A204.1 (cell line): ENCODE data around the gene CDC5L.
A peak's percentile ranks its signal among the peaks of the same experiment; 100 is the strongest.
"Not testable (repeated sequence)": the region's sequence is repeated elsewhere in the genome, so short reads cannot be mapped to it uniquely, and the experiment has no call there.

ENCODE experiments used
- FAIRE-seq: peaks from 2 replicates; lab custom pipeline; 2012; peaks lifted over from hg19 to GRCh38; lab: Jason Lieb, UNC

The CDC5L gene

DNA sequence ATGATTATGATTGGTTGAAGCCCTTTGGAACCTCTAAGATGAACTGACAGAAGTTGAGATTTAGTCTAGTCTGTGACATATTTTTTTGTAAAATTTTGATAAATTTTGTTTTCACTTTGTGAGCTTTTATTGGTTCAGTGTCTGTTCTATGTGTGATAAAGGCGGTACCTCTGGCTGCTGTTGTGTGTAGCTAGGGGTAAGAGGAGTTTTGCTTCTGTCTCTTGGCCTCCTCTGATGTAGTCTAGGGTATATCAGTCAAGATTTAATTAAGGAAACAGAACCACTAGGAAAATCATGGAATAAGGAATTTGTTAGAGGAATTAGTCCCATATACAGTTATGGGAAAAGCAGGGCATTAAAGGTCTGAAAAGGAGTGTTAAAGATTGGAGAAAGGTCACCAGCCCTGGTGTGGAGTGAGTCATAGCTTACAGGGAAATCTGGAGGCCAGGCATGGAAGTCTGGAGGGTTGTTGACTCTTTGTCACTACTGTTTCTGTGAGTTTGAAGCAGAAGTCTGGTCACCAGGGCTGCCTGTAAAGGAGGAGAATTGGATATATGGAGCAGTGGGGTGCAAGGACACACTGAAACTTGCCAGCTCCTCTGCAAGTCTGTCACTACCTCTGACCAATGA is 28.5 kb downstream of the CDC5L start:
- no peak for FAIRE-seq

DNA sequence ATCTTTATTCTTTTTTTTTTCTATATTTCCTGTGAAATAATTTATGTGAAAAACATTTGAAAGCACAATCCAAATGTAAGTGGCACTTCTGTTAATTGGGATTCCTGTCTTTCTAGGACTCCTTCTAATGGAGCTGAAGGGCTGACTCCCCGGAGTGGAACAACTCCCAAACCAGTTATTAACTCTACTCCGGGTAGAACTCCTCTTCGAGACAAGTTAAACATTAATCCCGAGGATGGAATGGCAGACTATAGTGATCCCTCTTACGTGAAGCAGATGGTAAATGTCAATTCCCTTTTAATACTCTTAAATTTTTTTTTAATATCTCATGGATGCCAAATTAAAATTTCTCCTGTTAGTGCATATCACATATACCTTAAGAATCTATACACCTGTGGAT is 35.0 kb downstream of the CDC5L start:
- no peak for FAIRE-seq

DNA sequence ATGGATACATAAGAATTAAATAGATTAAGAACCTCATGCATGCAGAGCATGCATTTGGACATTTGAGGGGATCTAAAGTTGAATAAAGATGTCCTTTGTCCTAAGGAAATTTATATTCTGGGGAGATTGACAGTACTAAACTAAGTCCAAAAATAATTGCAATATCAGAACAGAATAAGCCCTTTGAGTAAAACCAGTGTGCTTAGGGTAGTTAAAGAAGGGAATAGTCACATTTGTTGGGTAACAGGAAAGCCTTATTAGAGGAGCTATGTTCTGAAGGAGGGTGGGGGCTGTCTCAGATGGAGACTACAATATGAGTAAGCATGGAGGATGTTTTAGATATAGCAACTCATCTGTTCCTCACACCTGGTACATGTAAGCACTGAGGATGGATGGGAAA is 35.8 kb downstream of the CDC5L start:
- FAIRE-seq: no peak

DNA sequence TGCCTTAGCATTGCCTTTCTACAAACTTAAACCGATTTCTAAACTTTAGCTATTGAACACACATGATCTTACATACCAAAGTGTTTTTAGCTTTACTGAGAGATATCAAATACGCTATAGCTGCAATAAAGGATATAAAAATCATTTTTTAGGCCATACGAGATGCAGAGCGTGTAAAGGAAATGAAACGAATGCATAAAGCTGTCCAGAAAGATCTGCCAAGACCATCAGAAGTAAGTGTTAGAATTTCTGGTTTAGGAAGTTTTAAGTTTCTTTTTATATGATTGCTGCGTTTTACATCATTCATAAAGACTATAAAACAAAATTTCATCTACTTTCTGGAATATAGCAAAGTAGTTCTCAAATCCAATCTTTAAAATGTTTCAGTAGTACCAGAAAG is 38.4 kb downstream of the CDC5L start:
- no peak for FAIRE-seq

DNA sequence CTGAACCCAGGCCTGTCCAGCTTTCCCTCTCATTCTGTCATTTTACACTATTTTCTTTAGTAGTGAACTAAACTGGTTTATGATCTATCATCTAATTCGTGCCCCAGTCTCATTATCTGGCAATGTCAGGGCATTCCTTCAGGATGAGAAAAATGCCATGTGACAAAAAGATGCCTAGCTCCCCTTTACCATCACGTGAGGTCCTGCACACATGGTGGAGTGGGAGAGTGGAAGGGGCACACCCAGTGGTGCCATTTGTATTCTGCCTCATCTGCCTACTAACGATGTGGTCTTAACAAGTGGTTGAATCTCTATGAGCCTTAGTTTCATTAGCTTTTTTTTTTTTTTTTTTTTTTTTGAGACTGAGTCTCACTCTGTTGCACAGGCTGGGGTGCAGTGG is 41.2 kb downstream of the CDC5L start:
- FAIRE-seq: no peak

DNA sequence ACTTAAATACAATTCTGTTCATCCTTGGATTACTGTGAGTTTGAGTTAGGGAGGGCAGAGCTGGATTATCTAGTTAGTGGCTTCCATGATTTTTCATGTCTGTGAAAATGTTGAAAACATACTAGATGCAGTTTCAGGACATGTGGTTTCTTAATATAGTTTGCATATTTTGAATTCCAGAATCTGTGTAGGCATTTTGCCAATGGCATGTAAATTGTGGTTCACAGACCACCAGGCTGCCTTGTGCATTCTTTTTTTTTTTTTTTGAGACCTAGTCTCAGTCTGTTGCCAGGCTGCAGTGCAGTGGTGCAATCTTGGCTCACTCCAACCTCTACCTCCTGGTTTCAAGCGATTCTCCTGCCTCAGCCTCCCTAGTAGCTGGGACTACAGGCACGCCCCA is 42.8 kb downstream of the CDC5L start:
- no peak for FAIRE-seq

DNA sequence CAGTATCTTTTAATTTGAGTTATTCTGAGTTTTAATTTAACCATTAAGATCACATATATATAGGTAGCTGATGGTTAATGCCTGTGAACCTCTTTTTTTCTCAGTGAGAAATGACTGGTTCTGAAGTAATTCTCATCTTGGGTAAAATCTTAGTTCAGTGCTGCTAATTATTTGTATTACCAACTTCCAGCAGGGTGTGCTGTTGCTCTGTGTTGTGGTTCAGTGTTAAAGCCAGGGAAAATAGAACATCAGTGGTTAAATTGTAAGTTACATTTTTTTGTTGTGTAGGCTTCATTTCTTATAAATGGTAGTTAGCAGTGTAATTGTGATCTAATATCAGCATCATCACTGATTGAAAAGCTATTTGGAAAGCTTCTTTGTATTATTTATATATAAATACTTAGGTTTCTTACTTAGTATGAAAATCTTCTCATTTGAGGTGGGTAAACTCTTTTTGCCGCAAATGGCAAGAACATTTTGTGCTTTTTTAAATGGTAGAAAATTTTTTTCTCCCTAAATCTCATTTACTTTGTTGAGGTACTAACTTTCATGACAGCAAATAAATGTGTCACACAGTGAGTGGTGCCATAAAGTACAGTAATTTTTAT is 43.7 kb downstream of the CDC5L start:
- FAIRE-seq: peak; percentile 93

DNA sequence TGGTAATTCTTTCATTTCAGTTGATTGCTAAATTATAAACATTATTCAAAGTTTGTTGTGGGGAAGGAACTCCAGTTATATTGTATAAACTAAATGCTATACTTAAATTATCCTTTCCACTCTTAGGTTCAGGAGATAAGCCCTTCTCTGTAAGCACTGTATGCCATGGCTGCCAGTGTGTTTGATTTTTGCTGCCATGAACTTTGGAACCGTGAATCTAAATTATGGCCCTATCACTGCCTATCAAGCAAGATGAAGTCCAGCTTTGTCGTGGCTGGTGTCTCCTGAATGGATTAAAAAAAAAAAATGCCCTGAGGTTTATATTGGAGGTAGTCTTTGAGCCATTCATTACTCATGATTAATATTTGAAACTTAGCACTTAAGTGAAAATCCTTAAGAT is 44.7 kb downstream of the CDC5L start:
- no peak for FAIRE-seq

DNA sequence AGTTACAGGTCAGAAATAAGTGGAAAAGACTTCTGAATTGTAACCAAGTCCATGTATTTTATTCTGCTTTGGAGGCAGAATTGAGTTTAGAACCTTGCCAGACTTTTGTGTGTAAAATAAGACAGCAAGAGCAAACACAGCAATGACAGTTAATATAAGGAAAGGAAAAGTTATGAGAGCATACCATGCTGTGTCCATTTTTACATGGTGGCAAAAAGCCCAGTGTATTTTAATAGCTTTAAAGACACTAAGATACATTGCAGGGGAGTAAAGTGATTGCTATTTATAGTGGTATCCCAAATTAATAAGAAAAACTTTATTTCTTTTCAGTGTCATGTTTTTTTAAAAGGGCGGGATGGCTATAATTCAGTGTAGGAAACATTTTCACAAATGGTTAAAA is 45.2 kb downstream of the CDC5L start:
- FAIRE-seq: no peak

DNA sequence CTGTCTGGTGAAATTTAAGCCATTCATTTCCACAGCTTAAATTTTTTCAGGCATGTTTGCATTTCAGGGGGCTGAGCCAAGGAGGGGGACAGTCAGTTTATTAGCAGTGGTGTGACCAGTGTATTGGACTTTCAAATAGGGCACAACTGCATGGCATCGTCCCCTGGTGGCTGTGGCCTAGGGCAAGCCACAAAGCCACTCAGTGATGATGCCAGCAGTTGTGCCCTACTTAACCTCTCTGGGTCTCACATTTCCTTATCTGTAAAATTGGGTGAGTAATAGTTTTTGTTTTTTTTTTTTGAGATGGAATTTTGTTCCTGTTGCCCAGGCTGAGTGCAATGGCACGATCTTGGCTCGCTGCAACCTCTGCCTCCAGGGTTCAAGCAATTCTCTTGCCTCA is 48.0 kb downstream of the CDC5L start:
- no peak for FAIRE-seq

DNA sequence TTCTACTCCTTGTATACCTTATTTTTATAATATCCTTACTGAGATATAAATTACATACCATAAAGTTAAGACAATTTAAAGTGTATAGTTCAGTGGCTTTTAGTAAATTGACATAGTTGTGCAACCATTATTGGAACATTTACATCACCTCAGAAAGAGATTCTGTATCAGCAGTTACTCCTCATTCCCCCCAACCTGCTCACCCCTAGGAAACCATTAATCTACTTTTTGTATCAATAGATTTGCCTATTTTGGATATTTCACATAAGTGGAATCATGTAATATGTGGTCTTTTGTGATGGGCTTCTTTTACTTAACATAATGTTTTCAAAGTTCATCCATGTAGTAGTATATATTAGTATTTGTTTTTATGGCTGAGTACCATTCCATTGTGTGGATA is 51.3 kb downstream of the CDC5L start:
- no peak for FAIRE-seq

DNA sequence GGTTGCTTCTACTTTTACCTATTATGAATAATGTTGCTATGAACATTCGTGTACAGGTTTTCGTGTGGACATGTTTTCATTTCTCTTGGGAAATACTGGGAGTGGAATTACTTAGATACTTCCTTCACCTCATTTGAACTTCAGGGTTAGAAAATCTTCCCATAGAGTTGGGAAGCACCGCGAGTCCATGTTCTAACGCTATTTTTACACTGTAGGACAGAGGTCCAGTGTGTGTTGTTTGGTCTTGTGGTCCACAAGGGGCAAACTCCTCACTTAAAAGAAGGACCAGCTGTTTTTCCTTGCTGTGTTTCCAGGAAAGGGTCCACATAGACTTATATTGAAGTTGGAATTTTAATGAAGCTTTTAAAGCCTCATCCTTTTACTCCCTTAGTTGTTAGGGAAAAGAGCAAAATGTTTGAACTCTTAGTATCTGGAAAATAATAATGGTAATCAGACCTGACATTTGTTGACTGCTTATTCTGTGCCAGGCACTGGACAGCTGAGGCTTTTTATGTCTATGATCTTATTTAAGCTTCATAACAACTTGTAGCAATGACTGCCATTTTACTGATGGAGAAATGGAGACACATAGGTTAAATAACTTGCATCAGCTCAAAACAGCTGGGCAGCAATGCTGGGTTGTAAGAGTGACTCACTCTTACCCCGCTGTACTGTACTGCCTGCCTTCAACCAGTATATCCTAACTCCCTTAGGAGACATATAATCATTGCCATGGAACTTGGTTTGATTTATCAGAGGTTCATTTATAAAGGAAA is 52.0 kb downstream of the CDC5L start:
- no peak for FAIRE-seq

DNA sequence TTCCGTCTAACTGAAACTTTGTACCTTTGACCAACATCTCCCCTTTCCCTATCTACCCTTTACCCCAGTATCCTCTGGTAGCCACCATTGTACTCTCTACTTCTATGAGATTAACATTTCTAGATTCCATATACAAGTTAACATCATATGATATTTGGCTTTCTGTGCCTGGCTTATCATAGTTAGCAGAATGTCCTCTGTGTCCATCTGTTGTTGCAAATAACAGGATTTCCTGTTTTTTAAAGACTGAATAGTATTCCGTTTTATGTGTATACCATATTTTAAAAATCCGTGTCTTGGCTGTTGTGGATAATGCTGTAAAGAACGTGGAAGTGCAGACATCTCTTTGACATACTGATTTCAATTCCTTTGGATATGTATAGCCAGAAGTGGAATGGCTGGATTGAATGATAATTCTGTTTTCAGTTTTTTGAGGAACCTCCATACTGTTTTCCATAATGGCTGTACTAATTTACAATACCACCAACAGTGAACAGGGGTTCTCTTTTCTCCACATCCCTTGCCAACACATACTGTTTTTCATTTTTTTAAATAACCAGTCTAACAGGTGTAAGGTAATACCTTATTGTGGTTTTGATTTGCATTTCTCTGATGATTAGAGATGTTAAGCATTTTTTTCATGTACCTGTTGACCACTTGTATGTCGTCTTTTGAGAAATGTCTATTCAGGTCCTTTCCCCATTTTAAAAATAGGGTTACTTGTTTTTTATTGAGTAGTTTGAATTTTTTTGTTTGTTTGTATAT is 53.8 kb downstream of the CDC5L start:
- no peak for FAIRE-seq

DNA sequence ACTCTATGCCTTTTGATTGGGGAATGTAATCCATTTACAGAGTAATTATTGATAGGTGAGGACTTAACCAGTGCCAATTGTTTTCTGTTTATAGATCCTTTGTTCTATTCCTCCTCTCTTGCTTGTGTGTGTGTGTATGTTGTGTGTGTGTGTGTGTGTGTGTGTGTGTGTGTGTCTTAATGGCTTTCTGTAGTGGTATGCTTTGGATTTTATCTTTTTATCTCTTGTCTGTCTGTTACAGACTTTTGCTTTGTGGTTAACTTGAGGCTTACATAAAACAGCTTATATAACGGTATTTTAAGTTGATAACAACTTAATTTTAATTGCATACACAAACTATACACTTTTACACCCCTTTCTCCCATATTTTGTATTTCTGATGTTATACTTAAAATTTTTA is 54.7 kb downstream of the CDC5L start:
- FAIRE-seq: no peak

DNA sequence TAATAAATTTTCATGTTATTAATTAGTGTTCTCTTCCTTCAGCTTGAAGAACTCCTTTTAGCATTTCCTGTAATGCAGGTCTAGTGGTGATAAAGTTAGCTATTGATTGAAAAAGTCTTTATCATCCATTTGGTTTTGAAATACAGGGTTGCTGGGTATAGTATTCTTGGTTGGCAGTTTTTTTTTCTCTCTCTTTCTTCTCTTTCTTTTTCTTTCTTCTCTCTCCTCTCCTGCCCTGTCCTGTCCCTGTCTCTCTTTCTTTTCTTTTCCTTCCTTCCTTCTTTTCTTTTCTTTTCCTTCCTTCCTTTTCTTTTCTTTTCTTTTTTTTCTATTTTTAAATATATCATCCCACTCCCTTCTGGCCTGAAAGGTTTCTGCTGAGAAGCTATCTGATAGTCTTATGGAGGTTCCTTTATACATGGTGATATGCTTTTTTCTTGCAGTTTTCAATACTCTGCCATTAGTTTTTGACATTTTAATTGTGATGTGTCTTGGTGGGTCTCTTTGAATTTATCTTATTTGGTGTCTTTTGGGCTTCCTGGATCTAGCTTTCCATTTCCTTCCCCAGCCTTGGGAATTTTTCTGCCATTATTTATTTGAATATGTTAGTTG is 55.4 kb downstream of the CDC5L start:
- FAIRE-seq: no peak

DNA sequence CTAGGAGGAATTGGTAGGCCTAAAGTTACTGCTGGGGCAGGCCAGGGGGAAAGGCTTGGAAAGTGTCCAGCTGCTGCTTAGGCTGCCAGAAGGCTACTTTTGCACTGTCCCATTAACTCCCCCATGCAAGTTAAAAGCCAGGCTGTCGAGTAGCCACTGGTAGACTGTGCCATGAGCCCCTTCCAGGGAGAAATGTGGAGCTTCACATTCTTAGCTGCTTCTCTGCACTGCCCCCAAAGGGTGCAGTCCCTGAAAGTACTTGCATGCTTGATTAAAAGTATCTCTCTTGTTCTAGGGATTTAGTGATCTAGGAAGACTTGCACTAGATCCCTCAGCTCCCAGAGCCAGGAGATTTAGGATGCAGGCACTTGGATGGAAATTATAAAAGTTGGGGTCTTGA is 57.3 kb downstream of the CDC5L start:
- FAIRE-seq: no peak

DNA sequence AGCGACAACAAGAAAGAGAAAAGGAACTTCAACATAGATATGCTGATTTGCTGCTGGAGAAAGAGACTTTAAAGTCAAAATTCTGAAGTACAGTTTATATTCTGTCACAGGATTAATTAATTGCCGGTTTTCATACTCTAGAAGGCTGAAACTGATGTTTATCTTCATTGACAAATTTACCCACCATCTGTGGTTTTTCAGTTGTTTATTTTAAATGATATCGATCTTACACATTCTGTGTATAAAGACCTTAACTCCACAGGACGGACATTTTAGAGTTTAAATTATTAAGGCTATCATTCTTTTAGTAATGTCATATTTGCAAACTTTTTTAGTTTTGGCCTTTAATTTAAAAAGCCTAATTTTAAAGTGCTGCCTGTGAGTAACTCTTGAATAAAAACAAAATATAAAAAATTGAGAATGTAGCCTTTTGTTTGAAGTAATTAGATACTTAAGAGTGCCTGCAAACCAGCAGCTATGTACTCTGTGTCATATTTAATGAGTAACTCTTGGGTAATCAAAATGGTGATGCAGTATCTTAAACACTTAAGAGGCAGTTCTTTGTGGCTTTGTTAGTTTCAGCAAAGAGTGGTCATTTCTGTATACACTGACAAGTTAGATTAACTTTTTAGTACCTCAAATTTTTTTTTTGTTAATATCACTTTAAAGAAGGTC is 59.3 kb downstream of the CDC5L start:
- FAIRE-seq: no peak

DNA sequence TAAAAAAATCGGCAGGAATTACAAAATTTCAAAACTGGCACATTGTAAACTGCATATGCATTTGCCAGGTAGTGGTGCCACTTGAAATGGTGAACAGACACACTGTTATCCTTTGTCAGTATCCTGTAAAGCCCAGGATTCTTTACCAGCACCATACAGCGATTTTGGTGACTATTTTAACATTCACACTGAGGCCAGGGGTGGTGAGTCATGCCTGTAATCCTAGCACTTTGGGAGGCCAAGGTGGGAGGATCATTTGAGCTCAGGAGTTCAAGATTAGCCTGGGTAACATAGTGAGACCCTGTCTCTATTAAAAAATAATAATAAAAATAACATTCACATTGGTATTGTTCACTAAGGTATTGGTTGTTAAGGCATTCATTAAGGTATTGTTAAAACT is 61.7 kb downstream of the CDC5L start:
- FAIRE-seq: not testable (repeated sequence)

DNA sequence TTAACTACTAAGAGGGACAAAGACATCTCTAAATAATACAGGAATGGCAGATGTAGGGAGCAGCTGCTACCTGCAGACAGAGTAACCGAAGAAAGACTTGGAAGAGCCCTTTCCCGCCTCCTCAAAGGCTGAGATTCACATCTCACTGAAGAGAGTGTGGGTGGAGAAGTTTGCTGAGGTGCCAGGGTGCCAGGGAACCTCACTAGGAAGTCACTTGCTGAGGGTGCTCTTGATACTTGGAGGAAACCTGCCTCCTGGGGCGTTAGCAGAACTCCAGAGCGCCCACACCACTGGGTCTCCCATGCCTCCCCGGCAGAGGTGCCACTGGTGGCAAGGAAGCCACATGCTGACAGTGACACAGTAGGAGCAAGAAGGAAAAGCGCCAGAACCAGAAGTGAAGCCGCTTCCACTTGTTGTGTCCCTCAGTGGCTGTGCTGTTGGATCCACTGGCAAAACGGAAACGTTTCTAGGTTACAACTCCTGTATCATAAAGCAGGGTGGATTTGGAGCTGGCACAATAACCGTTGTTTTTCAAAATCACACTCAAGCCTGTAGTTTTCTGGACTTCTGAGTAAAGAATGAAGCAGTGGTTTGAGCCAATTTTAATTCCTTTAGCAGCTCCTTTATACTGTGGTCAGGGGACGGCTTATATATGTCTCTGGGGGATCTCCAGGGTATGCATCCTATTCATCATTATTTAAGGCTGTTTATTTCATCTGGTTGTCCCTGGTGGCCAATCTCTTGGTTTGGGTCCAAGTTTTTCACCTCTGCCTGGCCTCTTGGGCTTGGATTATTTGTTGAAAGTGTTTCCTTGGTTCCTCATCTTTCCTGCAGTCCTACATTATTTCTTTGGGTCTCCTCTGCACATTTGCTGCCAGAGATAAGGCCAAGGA is 64.5 kb downstream of the CDC5L start:
- no peak for FAIRE-seq

DNA sequence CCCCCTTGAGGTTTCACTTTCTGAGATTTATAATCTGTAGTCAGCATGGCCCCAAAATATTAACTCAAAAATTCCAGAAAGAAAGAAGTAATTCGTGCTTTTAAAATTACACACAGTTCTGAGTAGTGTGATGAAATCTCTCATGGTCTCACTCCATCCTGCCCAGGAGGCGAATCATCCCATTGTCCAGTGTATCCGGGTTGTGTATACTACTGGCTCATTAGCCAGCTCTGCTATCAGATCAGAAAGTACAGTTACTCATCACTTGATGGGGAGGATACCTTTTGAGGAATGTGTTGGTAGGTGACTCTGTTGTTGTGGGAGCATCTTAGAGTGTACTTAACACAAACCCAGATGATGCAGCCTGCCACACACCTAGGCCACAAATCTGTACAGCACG is 65.2 kb downstream of the CDC5L start:
- no peak for FAIRE-seq

DNA sequence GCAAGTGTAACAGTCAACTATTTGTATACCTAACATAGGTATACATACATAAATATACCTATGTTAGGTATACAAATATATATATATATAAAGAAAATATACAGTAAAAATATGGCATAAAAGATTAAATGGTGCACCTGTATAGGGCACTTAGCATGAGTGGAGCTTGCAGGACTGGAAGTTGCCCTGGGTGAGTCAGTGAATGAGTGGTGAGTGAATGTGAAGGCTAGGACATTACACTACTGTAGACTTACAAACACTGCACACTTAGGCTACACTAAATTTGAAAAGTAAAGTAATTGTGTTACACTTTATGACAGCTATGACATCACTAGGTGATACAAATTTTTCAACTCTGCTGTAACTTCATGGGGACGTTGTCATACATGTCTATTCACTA is 65.6 kb downstream of the CDC5L start:
- FAIRE-seq: no peak
